ENCODE results near the gene IQCM. TPM values are rescaled to one million over a fixed set of nuclear protein-coding genes. Genes with fewer than 3 reads are reported as not detected.

The IQCM gene
- total and polyA plus RNA-seq, 10 of the 15 experiments (the other 5 are each of a cell fraction or from before 2014, with no cell fraction given): not detected

DNA sequence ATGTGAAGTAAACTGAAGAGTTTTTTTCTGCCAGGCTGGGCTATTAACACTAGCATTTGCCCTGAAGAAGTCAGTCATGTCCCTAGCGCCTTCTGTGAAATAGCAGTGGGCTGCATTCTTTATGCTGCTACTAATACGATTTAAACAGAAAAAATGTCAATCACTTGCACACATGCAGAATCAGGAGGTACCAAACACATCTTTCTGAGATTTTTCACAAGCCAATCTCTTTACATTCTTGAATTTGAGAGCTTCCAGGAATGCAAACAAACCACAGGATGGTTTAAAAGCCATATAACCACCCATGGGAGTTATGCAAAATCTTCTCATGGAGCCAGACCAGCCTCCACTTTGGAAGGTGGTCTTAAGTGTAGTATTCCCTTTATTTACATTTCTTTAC, 220.1 kb downstream of the IQCM start:
- ChIA-PET RAD21 (ENCODE audit: unreplicated experiment) (no interaction called here), POLR2A (no interaction called here), SMC1A (ENCODE audit: uncharacterized antibody, unreplicated experiment) (no interaction called here), CTCF (no interaction called here)
- no peaks in the 10 kb centered on the region for H3K4me1 ChIP-seq (ENCODE audit: control insufficient read depth, insufficient read depth, low read length)
- H3K27me3 ChIP-seq (replicated peaks in 1 of 2; ENCODE audit: control insufficient read depth in 2 of 2, insufficient read depth in 2 of 2, low read length in 1 of 2): no peaks in the 10 kb centered on the region
- H3K9ac ChIP-seq (ENCODE audit: control insufficient read depth, insufficient read depth, low read length): no peak overlapping the region
- no TSS peak for BruUV-seq (replicated peaks)
- ATAC-seq (no peak), DNase-seq (ENCODE audit: low read depth, low spot score) (no peak), FAIRE-seq (no peak)
- H3K4me3 ChIP-seq: no peak overlapping the region
- WGBS (ENCODE audit: insufficient coverage, insufficient replicate concordance, low lambda C conversion rate, missing lambda C conversion rate): 0% methylated on average over 2 of the region's 2 CpGs
- no peaks in the 10 kb centered on the region for H4K20me1 ChIP-seq (ENCODE audit: control insufficient read depth, insufficient read depth)
- intact Hi-C loops (cut with micrococcal nuclease; ENCODE audit: unreplicated experiment): no loop called here
- no peak overlapping the region for H2AFZ ChIP-seq (ENCODE audit: control insufficient read depth, low read depth, low read length)
- H3K36me3 ChIP-seq (ENCODE audit: control insufficient read depth in 2 of 2, insufficient read depth in 2 of 2, low read length in 1 of 2): no peaks in the 10 kb centered on the region
- in situ Hi-C loops (cut with MboI): no loop called here
- H3K9me3 ChIP-seq (replicated peaks; ENCODE audit: control insufficient read depth, insufficient read depth, low read length): no peaks in the 10 kb centered on the region
- no peak overlapping the region for H3K4me2 ChIP-seq (ENCODE audit: control insufficient read depth, insufficient read depth)
- H3K79me2 ChIP-seq (ENCODE audit: control insufficient read depth, insufficient read depth, low read length): no peaks in the 10 kb centered on the region
- TF ChIP-seq NR2C2 (IDR thresholded peaks at IDR 0.05; ENCODE audit: borderline replicate concordance, control insufficient read depth, insufficient read length, low read depth) (no peak), EED (IDR thresholded peaks at IDR 0.05; ENCODE audit: low read depth) (no peak), PAX5 (IDR thresholded peaks at IDR 0.05; ENCODE audit: borderline replicate concordance, low read depth, low read length) (no peak), NFXL1 (IDR thresholded peaks at IDR 0.05; ENCODE audit: borderline replicate concordance) (no peak), BMI1 (IDR thresholded peaks at IDR 0.05; ENCODE audit: borderline replicate concordance) (no peak), POLR2A (IDR thresholded peaks at IDR 0.05; ENCODE audit: low read depth, low read length) (no peak), RBBP5 (conservative IDR thresholded peaks at IDR 0.05) (no peak), HCFC1 (IDR thresholded peaks at IDR 0.05; ENCODE audit: low read length) (no peak), SIX5 (IDR thresholded peaks at IDR 0.05; ENCODE audit: low read depth, low read length, severe bottlenecking) (no peak), RAD51 (IDR thresholded peaks at IDR 0.05) (no peak), TCF12 (IDR thresholded peaks at IDR 0.05; ENCODE audit: low read depth, low read length) (no peak)
- H3K27ac ChIP-seq (ENCODE audit: control insufficient read depth, insufficient read depth): no peak overlapping the region

DNA sequence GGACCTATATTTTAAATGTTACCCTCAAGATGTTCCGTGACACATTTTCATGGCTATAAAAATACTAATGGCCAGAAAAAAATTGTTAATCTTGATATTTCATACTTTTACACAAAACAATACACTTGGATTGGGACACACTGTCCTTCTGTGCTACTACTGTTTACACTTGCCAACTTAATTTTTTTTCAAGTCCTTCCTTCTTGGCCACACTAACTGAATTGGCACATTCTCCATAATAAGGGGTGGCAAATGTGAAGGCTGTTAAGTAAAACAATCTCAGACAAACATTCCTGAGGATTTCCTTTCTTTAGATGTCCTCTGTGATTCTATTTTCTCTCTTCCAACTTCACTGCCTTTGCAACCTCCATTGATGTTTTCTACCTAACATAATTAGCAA, 225.8 kb downstream of the IQCM start:
- ChIA-PET POLR2A (no interaction called here), RAD21 (ENCODE audit: unreplicated experiment) (no interaction called here), CTCF (no interaction called here), SMC1A (ENCODE audit: uncharacterized antibody, unreplicated experiment) (no interaction called here)
- Histone ChIP-seq H3K79me2 (ENCODE audit: control insufficient read depth, insufficient read depth, low read length) (no peaks in the 10 kb centered on the region), H4K20me1 (ENCODE audit: control insufficient read depth, insufficient read depth) (no peaks in the 10 kb centered on the region), H3K36me3 (ENCODE audit: control insufficient read depth in 2 of 2, insufficient read depth in 2 of 2, low read length in 1 of 2) (no peaks in the 10 kb centered on the region), H3K4me1 (ENCODE audit: control insufficient read depth, insufficient read depth, low read length) (no peaks in the 10 kb centered on the region), H3K9ac (ENCODE audit: control insufficient read depth, insufficient read depth, low read length) (no peak overlapping the region), H2AFZ (ENCODE audit: control insufficient read depth, low read depth, low read length) (no peak overlapping the region), H3K4me2 (ENCODE audit: control insufficient read depth, insufficient read depth) (no peak overlapping the region), H3K27me3 (replicated peaks in 1 of 2; ENCODE audit: control insufficient read depth in 2 of 2, insufficient read depth in 2 of 2, low read length in 1 of 2) (no peaks in the 10 kb centered on the region), H3K27ac (ENCODE audit: control insufficient read depth, insufficient read depth) (no peak overlapping the region), H3K9me3 (replicated peaks; ENCODE audit: control insufficient read depth, insufficient read depth, low read length) (no peaks in the 10 kb centered on the region), H3K4me3 (no peak overlapping the region)
- DNase-seq (ENCODE audit: low read depth, low spot score) (no peak), ATAC-seq (no peak), FAIRE-seq (no peak)
- 38% methylated on average over 1 of the region's 1 CpG for WGBS (ENCODE audit: insufficient coverage, insufficient replicate concordance, low lambda C conversion rate, missing lambda C conversion rate)
- in situ Hi-C loops (cut with MboI) (no loop called here), intact Hi-C loops (cut with micrococcal nuclease; ENCODE audit: unreplicated experiment) (no loop called here)
- BruUV-seq (replicated peaks): no TSS peak
- TF ChIP-seq HDAC6 (IDR thresholded peaks at IDR 0.05; ENCODE audit: unreplicated experiment): no peak
- no peak for TF ChIP-seq SREBF1 (IDR thresholded peaks at IDR 0.05; ENCODE audit: low read length)
- no peak for TF ChIP-seq RAD21 (IDR thresholded peaks at IDR 0.05; ENCODE audit: insufficient read depth, low read depth, low read length)
- no peak for TF ChIP-seq NR2C1 (IDR thresholded peaks at IDR 0.05)
- TF ChIP-seq, protein P1, sequence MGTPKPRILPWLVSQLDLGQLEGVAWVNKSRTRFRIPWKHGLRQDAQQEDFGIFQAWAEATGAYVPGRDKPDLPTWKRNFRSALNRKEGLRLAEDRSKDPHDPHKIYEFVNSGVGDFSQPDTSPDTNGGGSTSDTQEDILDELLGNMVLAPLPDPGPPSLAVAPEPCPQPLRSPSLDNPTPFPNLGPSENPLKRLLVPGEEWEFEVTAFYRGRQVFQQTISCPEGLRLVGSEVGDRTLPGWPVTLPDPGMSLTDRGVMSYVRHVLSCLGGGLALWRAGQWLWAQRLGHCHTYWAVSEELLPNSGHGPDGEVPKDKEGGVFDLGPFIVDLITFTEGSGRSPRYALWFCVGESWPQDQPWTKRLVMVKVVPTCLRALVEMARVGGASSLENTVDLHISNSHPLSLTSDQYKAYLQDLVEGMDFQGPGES (IDR thresholded peaks at IDR 0.05): no peak
- TF ChIP-seq, protein P2, sequence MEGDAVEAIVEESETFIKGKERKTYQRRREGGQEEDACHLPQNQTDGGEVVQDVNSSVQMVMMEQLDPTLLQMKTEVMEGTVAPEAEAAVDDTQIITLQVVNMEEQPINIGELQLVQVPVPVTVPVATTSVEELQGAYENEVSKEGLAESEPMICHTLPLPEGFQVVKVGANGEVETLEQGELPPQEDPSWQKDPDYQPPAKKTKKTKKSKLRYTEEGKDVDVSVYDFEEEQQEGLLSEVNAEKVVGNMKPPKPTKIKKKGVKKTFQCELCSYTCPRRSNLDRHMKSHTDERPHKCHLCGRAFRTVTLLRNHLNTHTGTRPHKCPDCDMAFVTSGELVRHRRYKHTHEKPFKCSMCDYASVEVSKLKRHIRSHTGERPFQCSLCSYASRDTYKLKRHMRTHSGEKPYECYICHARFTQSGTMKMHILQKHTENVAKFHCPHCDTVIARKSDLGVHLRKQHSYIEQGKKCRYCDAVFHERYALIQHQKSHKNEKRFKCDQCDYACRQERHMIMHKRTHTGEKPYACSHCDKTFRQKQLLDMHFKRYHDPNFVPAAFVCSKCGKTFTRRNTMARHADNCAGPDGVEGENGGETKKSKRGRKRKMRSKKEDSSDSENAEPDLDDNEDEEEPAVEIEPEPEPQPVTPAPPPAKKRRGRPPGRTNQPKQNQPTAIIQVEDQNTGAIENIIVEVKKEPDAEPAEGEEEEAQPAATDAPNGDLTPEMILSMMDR (IDR thresholded peaks at IDR 0.05 in 2 of 3, conservative IDR thresholded peaks at IDR 0.05 in 1 of 3; ENCODE audit: control insufficient read depth in 2 of 3, extremely low read depth in 1 of 3, insufficient read depth in 1 of 3, low read depth in 3 of 3, low read length in 3 of 3): no peak
- TF ChIP-seq MXI1 (IDR thresholded peaks at IDR 0.05; ENCODE audit: low read depth, low read length): no peak
